ENCODE data around the gene SUMO3. TPM values are rescaled to one million over a fixed set of nuclear protein-coding genes. Genes with fewer than 3 reads are reported as not detected.

SUMO3 gene
- total RNA-seq, 1 experiment from 2014 or later: 177 TPM

GRCh38 chr21:44761011-44761729, 56.7 kb downstream of the SUMO3 start:
- no peak for DNase-seq (ENCODE audit: low spot score)

DNA sequence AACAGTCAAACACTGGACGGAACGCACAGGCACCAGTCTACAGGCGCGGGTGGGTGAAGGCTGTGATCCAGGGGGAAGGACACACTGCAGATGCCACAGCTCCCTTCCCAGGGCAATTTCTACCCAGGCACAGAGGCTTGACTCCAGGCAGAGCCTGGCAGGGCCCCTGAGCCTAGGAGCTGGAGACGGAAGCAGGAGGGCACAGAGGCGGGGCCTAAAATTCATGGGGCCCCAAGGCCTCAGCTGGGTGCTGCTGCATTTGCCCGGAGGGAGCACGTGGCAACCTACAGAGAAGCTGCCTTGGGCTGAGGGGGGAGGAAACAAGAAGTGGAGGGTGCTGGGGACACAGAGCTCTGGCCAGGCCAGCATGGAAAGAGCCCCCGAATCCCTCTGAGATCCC, 57.5 kb downstream of the SUMO3 start:
- no peak for DNase-seq (ENCODE audit: low spot score)

DNA sequence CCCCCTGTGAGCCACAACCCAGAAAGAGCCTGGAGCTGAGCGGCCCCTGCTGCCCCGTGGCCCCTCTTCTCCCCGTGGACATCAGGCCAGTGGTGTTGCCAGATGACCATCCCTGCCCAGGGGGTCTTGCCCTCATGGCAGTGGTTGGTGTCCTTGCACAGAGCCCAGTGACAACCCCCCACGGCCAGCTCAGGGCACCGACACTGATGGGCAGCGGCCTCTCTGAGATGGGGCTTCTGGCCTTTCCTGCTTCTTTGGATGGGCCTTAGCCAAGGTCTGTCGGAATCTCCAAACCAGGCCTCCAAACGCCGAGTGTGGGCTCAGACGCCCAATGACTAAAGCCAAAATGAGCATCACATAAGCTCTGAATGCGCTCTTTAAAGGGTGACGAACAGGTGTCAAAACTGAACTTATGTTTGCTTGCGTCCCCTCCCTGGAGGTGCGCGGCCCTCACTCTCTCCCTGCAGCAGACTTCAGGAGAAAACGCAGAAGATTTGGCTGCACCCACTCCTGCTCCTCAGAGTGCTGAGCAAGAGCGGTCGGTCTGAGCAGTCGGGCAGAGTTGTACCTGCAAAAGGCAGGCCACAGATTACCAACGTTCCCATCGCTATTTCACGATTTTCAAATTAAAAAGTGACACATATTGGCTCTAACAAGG, 58.1 kb downstream of the SUMO3 start:
- no peak for DNase-seq (ENCODE audit: low spot score)

- no peak for DNase-seq (ENCODE audit: low spot score)
Observed at GRCh38 chr21:44758781-44759627, 58.9 kb downstream of the SUMO3 start.

DNA sequence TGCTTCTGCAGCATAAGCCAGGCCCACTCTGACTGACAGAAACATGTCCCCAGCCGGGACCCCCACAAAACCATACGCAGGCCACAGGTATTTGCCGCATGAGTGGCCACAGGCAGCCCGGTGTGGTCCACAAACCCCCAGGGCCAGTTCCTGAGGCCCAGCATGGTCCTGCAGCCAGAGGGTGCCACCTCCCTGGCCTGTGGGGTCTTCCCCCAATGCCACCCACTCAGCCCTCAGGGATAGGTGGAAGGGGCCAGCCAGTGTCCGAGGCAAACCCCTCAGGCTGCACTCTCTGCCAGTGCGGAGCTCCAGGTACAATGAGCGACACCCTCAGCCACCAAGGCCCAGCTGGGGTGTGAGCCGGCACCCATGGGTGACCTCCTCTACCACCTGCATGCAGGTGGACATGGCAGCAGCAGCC, 59.7 kb downstream of the SUMO3 start:
- no peak for DNase-seq (ENCODE audit: low spot score)

DNA sequence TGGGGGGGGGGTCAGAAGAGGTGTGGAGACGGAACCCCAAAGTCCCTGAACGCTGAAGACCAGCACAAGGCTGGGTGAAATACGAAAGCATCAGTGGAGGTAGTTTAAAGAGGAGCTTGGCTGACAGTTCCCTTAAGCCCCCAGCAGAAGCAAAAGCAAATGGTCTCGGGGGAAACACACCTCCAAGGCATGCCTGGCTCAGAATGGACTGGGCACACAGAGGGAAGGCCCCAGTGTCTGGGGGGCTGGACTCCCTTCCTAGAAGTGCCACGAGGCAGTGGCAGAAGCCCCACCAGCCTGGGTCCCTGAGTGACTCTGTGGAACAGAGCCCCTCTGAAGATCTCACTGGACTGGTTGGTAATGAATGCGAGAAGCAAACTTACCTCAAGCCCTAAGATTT, 60.1 kb downstream of the SUMO3 start:
- no peak for DNase-seq (ENCODE audit: low spot score)

DNA sequence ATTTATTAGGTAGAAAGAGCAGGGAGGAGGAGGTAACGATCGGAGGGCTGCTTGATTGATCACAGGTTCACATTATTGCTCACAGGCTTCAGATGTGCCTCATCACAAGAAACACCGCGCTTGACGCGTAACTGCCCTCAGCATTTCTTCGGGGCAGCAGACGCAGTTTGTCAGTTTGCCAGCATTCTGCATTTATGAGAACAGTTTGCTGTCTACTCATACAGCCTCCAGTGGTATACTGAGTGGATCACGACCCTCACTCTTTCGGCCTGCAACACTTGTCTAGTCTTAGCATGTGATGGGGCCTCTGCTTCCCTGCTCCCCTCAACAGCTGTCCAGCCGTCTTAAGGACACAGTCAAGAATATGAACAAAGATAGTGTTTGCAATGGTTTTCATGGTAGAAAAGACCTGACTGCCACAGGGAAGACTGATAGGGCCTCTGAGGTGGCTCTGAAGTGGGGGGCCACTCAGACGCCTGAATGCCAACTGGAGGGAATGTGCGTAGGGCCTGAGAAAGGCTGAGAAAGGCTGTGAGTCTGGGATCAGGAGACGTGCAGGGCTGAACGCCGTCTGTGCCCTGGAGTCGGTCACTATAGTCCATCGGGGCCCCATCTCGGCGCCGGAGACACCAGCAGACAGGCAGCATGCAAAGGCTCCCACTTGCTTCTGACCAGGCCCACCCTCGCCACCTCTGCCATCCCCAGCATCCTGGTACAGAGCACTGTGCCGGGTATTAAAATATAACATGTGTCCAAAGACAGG, 61.3 kb downstream of the SUMO3 start:
- no peak for DNase-seq (ENCODE audit: low spot score)

Other genes with a start within 250 kb of the SUMO3 start
- not detected in 2 replicates for gene KRTAP10-4, start 244.3 kb downstream of the SUMO3 start, total RNA-seq (2014; rRNA removed; shearing (Covaris generic))
- not detected in 2 replicates for gene KRTAP10-5, start 237.5 kb downstream of the SUMO3 start, total RNA-seq (2014; rRNA removed; shearing (Covaris generic))
- gene KRTAP10-6, start 225.6 kb downstream of the SUMO3 start, total RNA-seq (2014; rRNA removed; shearing (Covaris generic)): not detected in 2 replicates
- gene KRTAP10-7, start 217.5 kb downstream of the SUMO3 start, total RNA-seq (2014; rRNA removed; shearing (Covaris generic)): not detected in 2 replicates
- not detected in 2 replicates for gene KRTAP10-8, start 206.0 kb downstream of the SUMO3 start, total RNA-seq (2014; rRNA removed; shearing (Covaris generic))
- not detected in 2 replicates for gene KRTAP10-9, start 191.0 kb downstream of the SUMO3 start, total RNA-seq (2014; rRNA removed; shearing (Covaris generic))
- gene KRTAP10-10, start 180.7 kb downstream of the SUMO3 start, total RNA-seq (2014; rRNA removed; shearing (Covaris generic)): not detected in 2 replicates
- gene KRTAP10-11, start 171.6 kb downstream of the SUMO3 start, total RNA-seq (2014; rRNA removed; shearing (Covaris generic)): not detected in 2 replicates
- not detected in 2 replicates for gene KRTAP12-4, start 163.4 kb downstream of the SUMO3 start, total RNA-seq (2014; rRNA removed; shearing (Covaris generic))
- not detected in 2 replicates for gene KRTAP12-3, start 160.1 kb downstream of the SUMO3 start, total RNA-seq (2014; rRNA removed; shearing (Covaris generic))
- gene KRTAP12-2, start 151.1 kb downstream of the SUMO3 start, total RNA-seq (2014; rRNA removed; shearing (Covaris generic)): not detected in 2 replicates
- not detected in 2 replicates for gene KRTAP12-1, start 135.9 kb downstream of the SUMO3 start, total RNA-seq (2014; rRNA removed; shearing (Covaris generic))
- not detected in 2 replicates for gene KRTAP10-12, start 120.9 kb downstream of the SUMO3 start, total RNA-seq (2014; rRNA removed; shearing (Covaris generic))
- gene TSPEAR, start 106.5 kb downstream of the SUMO3 start, total RNA-seq (2014; rRNA removed; shearing (Covaris generic)): 0.08 TPM in 1 of 2 replicates, not detected in the other
- 55.6 and 68.9 TPM in 2 replicates for gene UBE2G2, start 16.2 kb downstream of the SUMO3 start, total RNA-seq (2014; rRNA removed; shearing (Covaris generic))
- 239 and 246 TPM in 2 replicates for gene PTTG1IP, start 55.6 kb upstream of the SUMO3 start, total RNA-seq (2014; rRNA removed; shearing (Covaris generic))
- gene ITGB2, start 102.8 kb upstream of the SUMO3 start, total RNA-seq (2014; rRNA removed; shearing (Covaris generic)): 0.91 and 1.9 TPM in 2 replicates
- 14.9 and 21.7 TPM in 2 replicates for gene SLX9, start 122.0 kb upstream of the SUMO3 start, total RNA-seq (2014; rRNA removed; shearing (Covaris generic))